H9 (cell line): ENCODE data around the gene GLB1L. TPM values are rescaled to one million over a fixed set of nuclear protein-coding genes. Genes with fewer than 3 reads are reported as not detected.
A peak's percentile ranks its signal among the peaks of the same experiment; 100 is the strongest.

ENCODE experiments used
- DNase-seq: peaks from one replicate; pipeline ENCODE4 v3.0.0-alpha.2; 2017
- H2AFZ ChIP-seq: one replicate; pipeline ENCODE4 v1.6.1; 2013; ENCODE audit warnings: mild to moderate bottlenecking, low read length, control low read depth, moderate library complexity
- H2AK5ac ChIP-seq: 2 replicates; pipeline ENCODE4 v1.6.1; 2013; ENCODE audit warnings: low read length, control low read depth, mixed read lengths; ENCODE audit not compliant: insufficient read length
- H2BK120ac ChIP-seq: one replicate; pipeline ENCODE4 v1.6.1; 2013; ENCODE audit warnings: low read depth, mild to moderate bottlenecking, low read length, control low read depth, inconsistent platforms; ENCODE audit not compliant: poor library complexity, severe bottlenecking
- H2BK12ac ChIP-seq: 2 replicates; pipeline ENCODE4 v1.6.1; 2013; ENCODE audit warnings: low read length, control low read depth, mixed read lengths, low read depth; ENCODE audit not compliant: insufficient read length
- H2BK15ac ChIP-seq: 2 replicates; pipeline ENCODE4 v1.6.1; 2013; ENCODE audit warnings: low read depth, low read length, control low read depth
- H2BK20ac ChIP-seq: one replicate; pipeline ENCODE4 v1.6.1; 2013; ENCODE audit warnings: low read depth, mild to moderate bottlenecking, low read length, control low read depth, inconsistent platforms; ENCODE audit not compliant: poor library complexity, severe bottlenecking
- H2BK5ac ChIP-seq: 2 replicates; pipeline ENCODE4 v1.6.1; 2013; ENCODE audit warnings: low read length, control low read depth, mixed read lengths; ENCODE audit not compliant: insufficient read length
- H3K14ac ChIP-seq: 2 replicates; pipeline ENCODE4 v1.6.1; 2013; ENCODE audit warnings: low read length, control low read depth; ENCODE audit not compliant: insufficient read depth
- H3K18ac ChIP-seq: 2 replicates; pipeline ENCODE4 v1.6.1; 2013; ENCODE audit warnings: low read depth, mild to moderate bottlenecking, mixed read lengths, low read length, control low read depth; ENCODE audit not compliant: insufficient read length
- H3K23ac ChIP-seq: 2 replicates; pipeline ENCODE4 v1.6.1; 2013; ENCODE audit warnings: low read length, control low read depth, mixed read lengths, low read depth; ENCODE audit not compliant: insufficient read length
- H3K23me2 ChIP-seq: 2 replicates; pipeline ENCODE4 v1.6.1; 2013; ENCODE audit warnings: low read depth, mild to moderate bottlenecking, mixed read lengths, low read length, control low read depth; ENCODE audit not compliant: insufficient read length, poor library complexity, severe bottlenecking
- H3K27ac ChIP-seq: 2 replicates; pipeline ENCODE4 v1.5.1; 2013; ENCODE audit warnings: low read length, control low read depth, mixed read lengths, low read depth; ENCODE audit not compliant: insufficient read length
- H3K27me3 ChIP-seq: 2 replicates; pipeline ENCODE4 v1.6.1; 2013; ENCODE audit warnings: low read length, control low read depth, inconsistent platforms; ENCODE audit not compliant: insufficient read depth
- H3K4ac ChIP-seq: 2 replicates; pipeline ENCODE4 v1.6.1; 2013; ENCODE audit warnings: low read depth, mild to moderate bottlenecking, control low read depth, inconsistent platforms, low read length, moderate library complexity
- H3K4me1 ChIP-seq: 2 replicates; pipeline ENCODE4 v1.6.1; 2013; ENCODE audit warnings: low read length, control low read depth, inconsistent platforms; ENCODE audit not compliant: insufficient read depth
- H3K4me2 ChIP-seq: 2 replicates; pipeline ENCODE4 v1.6.1; 2013; ENCODE audit warnings: low read length, control low read depth, mixed read lengths; ENCODE audit not compliant: insufficient read length, insufficient read depth
- H3K56ac ChIP-seq: 2 replicates; pipeline ENCODE4 v1.6.1; 2013; ENCODE audit warnings: low read depth, mild to moderate bottlenecking, mixed read lengths, low read length, control low read depth; ENCODE audit not compliant: insufficient read length
- H3K79me1 ChIP-seq: 2 replicates; pipeline ENCODE4 v1.6.1; 2013; ENCODE audit warnings: low read depth, mild to moderate bottlenecking, moderate library complexity, low read length, control low read depth, inconsistent platforms; ENCODE audit not compliant: insufficient read depth, poor library complexity, severe bottlenecking
- H3K79me2 ChIP-seq: 2 replicates; pipeline ENCODE4 v1.6.1; 2013; ENCODE audit warnings: low read length, control low read depth, inconsistent platforms; ENCODE audit not compliant: insufficient read depth
- H3K9ac ChIP-seq: 2 replicates; pipeline ENCODE4 v1.6.1; 2013; ENCODE audit warnings: low read length, control low read depth, mixed read lengths; ENCODE audit not compliant: insufficient read length; ENCODE audit errors: extremely low read depth
- H3K9me3 ChIP-seq: one replicate; pipeline ENCODE4 v1.6.1; 2013; ENCODE audit warnings: low read depth, low read length, inconsistent platforms; ENCODE audit not compliant: control insufficient read depth
- H3T11ph ChIP-seq: one replicate; pipeline ENCODE4 v1.6.1; 2013; ENCODE audit warnings: mild to moderate bottlenecking, low read length, control low read depth, inconsistent platforms
- H4K20me1 ChIP-seq: one replicate; pipeline ENCODE4 v1.6.1; 2013; ENCODE audit not compliant: control insufficient read depth, insufficient read length, insufficient read depth
- H4K5ac ChIP-seq: 2 replicates; pipeline ENCODE4 v1.6.1; 2013; ENCODE audit warnings: low read depth, mild to moderate bottlenecking, mixed read lengths, low read length, control low read depth; ENCODE audit not compliant: insufficient read length
- H4K8ac ChIP-seq: replicated peaks from 2 replicates; pipeline ENCODE4 v1.6.1; 2013; ENCODE audit warnings: low read length, control low read depth, mixed read lengths, low read depth; ENCODE audit not compliant: insufficient read length
- H4K91ac ChIP-seq: 2 replicates; pipeline ENCODE4 v1.6.1; 2013; ENCODE audit warnings: low read depth, mild to moderate bottlenecking, moderate library complexity, mixed read lengths, low read length, control low read depth; ENCODE audit not compliant: insufficient read length
- H3K27ac Mint-ChIP-seq, 3 experiments: 2 replicates in 2 of 3; 3 replicates in 1 of 3; pipeline ENCODE4 v1.8.0; 2020 to 2021; ENCODE audit warnings: mixed read lengths in 3 of 3, mild to moderate bottlenecking in 1 of 3, moderate library complexity in 1 of 3
- H3K27me3 Mint-ChIP-seq: 2 replicates; pipeline ENCODE4 v1.8.0; 2021; ENCODE audit warnings: low read depth, mild to moderate bottlenecking, moderate library complexity, mixed read lengths
- H3K36me3 Mint-ChIP-seq, 3 experiments: 2 replicates in 2 of 3; 3 replicates in 1 of 3; pipeline ENCODE4 v1.8.0; 2020 to 2021; ENCODE audit warnings: low read depth in 3 of 3, mixed read lengths in 3 of 3; ENCODE audit not compliant: insufficient read depth in 1 of 3
- H3K4me1 Mint-ChIP-seq, 2 experiments: 2 replicates each; pipeline ENCODE4 v1.8.0; 2020; ENCODE audit warnings: mixed read lengths in 2 of 2
- H3K4me3 Mint-ChIP-seq, 2 experiments: 2 replicates in 1 of 2; 3 replicates in 1 of 2; pipeline ENCODE4 v1.8.0; 2020 to 2021; ENCODE audit warnings: mild to moderate bottlenecking in 2 of 2, mixed read lengths in 2 of 2, moderate library complexity in 1 of 2
- H3K9me3 Mint-ChIP-seq, 2 experiments: 2 replicates in 1 of 2; 3 replicates in 1 of 2; pipeline ENCODE4 v1.8.0; 2020; ENCODE audit warnings: mild to moderate bottlenecking in 2 of 2, mixed read lengths in 2 of 2, moderate library complexity in 1 of 2
- WGBS: extraction: QIAGEN DNeasy Blood & Tissue Kit; methylation state at CpG from one replicate; pipeline ENCODE4 v1.1.7; 2013; ENCODE audit warnings: missing lambda C conversion rate, low lambda C conversion rate, mixed read lengths; ENCODE audit not compliant: insufficient read length; ENCODE audit errors: extremely low coverage; 5-methylcytosine and 5-hydroxymethylcytosine counted together
- microRNA-seq: library from miRNA; unstranded; fragments of <30 nt; microRNA quantifications from one replicate; pipeline ENCODE4, GENCODE V29; 2020; ENCODE audit warnings: borderline microRNAs expressed
- total RNA-seq: library from RNA; stranded (reverse); gene quantifications from 2 replicates; pipeline ENCODE4 v1.2.1, GENCODE V29; 2021
- TF ChIP-seq, protein P1 (sequence below): fragments of 200-600 bp; sonication (generic); conservative IDR thresholded peaks from 3 replicates; pipeline ENCODE4 v1.8.0; 2021; ENCODE audit warnings: antibody characterized with exemption, mild to moderate bottlenecking

The GLB1L gene
- total RNA-seq, 1 experiment from 2014 or later: 6.5 TPM

DNA sequence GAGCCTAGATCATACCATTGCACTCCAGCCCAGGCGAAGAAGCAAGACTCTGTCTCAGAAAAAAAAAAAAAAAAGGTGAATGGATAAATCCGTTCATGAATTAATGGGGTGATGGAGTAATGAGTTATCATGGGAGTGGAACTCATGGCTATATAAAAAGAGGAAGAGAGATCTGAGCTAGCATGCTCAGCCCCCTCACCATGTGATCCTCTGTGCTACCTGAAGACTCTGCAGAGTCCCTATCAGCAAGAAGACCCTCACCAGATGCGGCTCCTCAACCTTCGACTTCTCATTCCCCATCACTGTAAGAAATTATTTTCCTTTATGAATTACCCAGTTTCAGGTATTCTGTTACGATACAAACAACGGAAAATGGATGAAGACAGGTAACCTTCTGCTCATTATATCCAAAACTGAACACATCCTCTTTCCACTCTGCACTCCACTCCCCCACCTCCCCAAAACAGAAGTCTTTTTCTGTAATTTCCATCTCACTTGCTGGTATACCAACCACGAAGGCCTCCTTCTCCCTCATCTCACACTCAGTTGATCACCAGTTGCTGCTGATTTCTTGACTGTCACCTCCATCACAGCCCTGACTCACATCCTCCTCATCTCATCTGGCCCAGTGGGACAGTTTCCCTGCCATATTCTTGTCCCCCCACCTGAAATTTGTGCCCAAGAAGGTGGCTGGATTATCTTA lies 58.3 kb downstream of the GLB1L start:
- no CpG with 5 or more reads among the region's 7 CpGs for WGBS
- no peaks in the 10 kb centered on the region for H3K4me1 ChIP-seq
- no peak overlapping the region for H2BK12ac ChIP-seq
- Mint-ChIP-seq H3K9me3 (no peaks in the 10 kb centered on the region; a peak in 1 of 5 replicates), H3K36me3 (peaks cover 4 to 20% (median 14%) of the 10 kb centered on the region in 3 experiments), H3K4me3 (no peak overlapping the region), H3K27ac (no peak overlapping the region; a peak in 1 of 7 replicates), H3K27me3 (no peaks in the 10 kb centered on the region), H3K4me1 (no peaks in the 10 kb centered on the region)
- no peak overlapping the region for H3K18ac ChIP-seq
- no peak overlapping the region for H3K4ac ChIP-seq
- H2BK20ac ChIP-seq: no peak overlapping the region
- no peak for DNase-seq
- H3K9ac ChIP-seq: peak overlapping the region; percentile 4
- no peak overlapping the region for H2AFZ ChIP-seq
- no peak overlapping the region for H3K27ac ChIP-seq
- no peak overlapping the region for H3T11ph ChIP-seq
- no peak overlapping the region for H4K5ac ChIP-seq
- H3K4me2 ChIP-seq: no peak overlapping the region
- H3K79me2 ChIP-seq: no peaks in the 10 kb centered on the region
- H3K9me3 ChIP-seq: no peaks in the 10 kb centered on the region
- no peaks in the 10 kb centered on the region for H4K20me1 ChIP-seq
- H3K23ac ChIP-seq: no peak overlapping the region
- H4K8ac ChIP-seq: no peak overlapping the region
- no peak overlapping the region for H4K91ac ChIP-seq
- no peak overlapping the region for H2BK15ac ChIP-seq
- TF ChIP-seq, protein P1, sequence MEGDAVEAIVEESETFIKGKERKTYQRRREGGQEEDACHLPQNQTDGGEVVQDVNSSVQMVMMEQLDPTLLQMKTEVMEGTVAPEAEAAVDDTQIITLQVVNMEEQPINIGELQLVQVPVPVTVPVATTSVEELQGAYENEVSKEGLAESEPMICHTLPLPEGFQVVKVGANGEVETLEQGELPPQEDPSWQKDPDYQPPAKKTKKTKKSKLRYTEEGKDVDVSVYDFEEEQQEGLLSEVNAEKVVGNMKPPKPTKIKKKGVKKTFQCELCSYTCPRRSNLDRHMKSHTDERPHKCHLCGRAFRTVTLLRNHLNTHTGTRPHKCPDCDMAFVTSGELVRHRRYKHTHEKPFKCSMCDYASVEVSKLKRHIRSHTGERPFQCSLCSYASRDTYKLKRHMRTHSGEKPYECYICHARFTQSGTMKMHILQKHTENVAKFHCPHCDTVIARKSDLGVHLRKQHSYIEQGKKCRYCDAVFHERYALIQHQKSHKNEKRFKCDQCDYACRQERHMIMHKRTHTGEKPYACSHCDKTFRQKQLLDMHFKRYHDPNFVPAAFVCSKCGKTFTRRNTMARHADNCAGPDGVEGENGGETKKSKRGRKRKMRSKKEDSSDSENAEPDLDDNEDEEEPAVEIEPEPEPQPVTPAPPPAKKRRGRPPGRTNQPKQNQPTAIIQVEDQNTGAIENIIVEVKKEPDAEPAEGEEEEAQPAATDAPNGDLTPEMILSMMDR: no peak
- H2AK5ac ChIP-seq: no peak overlapping the region
- H2BK5ac ChIP-seq: no peak overlapping the region
- no peak overlapping the region for H3K56ac ChIP-seq
- H3K79me1 ChIP-seq: no peaks in the 10 kb centered on the region
- H3K27me3 ChIP-seq: no peaks in the 10 kb centered on the region
- no peaks in the 10 kb centered on the region for H3K23me2 ChIP-seq
- H3K14ac ChIP-seq: no peak overlapping the region
- no peak overlapping the region for H2BK120ac ChIP-seq

Small RNA genes lying within 50 kb of the gene (microRNA-seq; reads per million reads assigned to microRNA genes)
- gene MIR153-1: not detected

Other genes with a start within 250 kb of the GLB1L start
- 0.18 and 0.20 TPM in 2 replicates for gene CFAP65, start 203.9 kb downstream of the GLB1L start, total RNA-seq
- 0.11 TPM in 1 of 2 replicates, not detected in the other for gene IHH, start 184.5 kb downstream of the GLB1L start, total RNA-seq
- 19.7 and 20.8 TPM in 2 replicates for gene NHEJ1, start 84.6 kb downstream of the GLB1L start, total RNA-seq
- 1.2 and 1.9 TPM in 2 replicates for gene SLC23A3, start 75.4 kb downstream of the GLB1L start, total RNA-seq
- gene CNPPD1, start 68.5 kb downstream of the GLB1L start, total RNA-seq: 33.0 and 36.4 TPM in 2 replicates
- gene RETREG2, start 67.2 kb downstream of the GLB1L start, total RNA-seq: 46.7 and 48.0 TPM in 2 replicates
- 15.9 and 16.4 TPM in 2 replicates for gene ZFAND2B, start 38.7 kb downstream of the GLB1L start, total RNA-seq
- gene ABCB6, start 26.5 kb downstream of the GLB1L start, total RNA-seq: 44.6 and 46.4 TPM in 2 replicates
- 46.4 and 52.2 TPM in 2 replicates for gene ATG9A, start 15.8 kb downstream of the GLB1L start, total RNA-seq
- 45.9 and 55.4 TPM in 2 replicates for gene ANKZF1, start 15.6 kb downstream of the GLB1L start, total RNA-seq
- 21.6 and 22.4 TPM in 2 replicates for gene STK16, start within 50 bp of the GLB1L start, total RNA-seq
- not detected in 2 replicates for gene TUBA4B, start 7.8 kb upstream of the GLB1L start, total RNA-seq
- 25.5 and 27.2 TPM in 2 replicates for gene TUBA4A, start 8.5 kb upstream of the GLB1L start, total RNA-seq
- gene DNAJB2, start 33.9 kb upstream of the GLB1L start, total RNA-seq: 32.0 and 34.1 TPM in 2 replicates
- gene PTPRN, start 64.0 kb upstream of the GLB1L start, total RNA-seq: 6.3 and 6.5 TPM in 2 replicates
- gene RESP18, start 87.3 kb upstream of the GLB1L start, total RNA-seq: not detected in 2 replicates
- gene DNPEP, start 142.5 kb upstream of the GLB1L start, total RNA-seq: 60.9 and 63.5 TPM in 2 replicates
- 3.0 and 4.6 TPM in 2 replicates for gene DES, start 172.9 kb upstream of the GLB1L start, total RNA-seq
- gene SPEG, start 189.4 kb upstream of the GLB1L start, total RNA-seq: 23.7 and 25.2 TPM in 2 replicates